ENCODE results near the gene SLC30A5.
"Not testable (repeated sequence)": the region's sequence is repeated elsewhere in the genome, so short reads cannot be mapped to it uniquely, and the experiment has no call there.

The SLC30A5 gene

DNA sequence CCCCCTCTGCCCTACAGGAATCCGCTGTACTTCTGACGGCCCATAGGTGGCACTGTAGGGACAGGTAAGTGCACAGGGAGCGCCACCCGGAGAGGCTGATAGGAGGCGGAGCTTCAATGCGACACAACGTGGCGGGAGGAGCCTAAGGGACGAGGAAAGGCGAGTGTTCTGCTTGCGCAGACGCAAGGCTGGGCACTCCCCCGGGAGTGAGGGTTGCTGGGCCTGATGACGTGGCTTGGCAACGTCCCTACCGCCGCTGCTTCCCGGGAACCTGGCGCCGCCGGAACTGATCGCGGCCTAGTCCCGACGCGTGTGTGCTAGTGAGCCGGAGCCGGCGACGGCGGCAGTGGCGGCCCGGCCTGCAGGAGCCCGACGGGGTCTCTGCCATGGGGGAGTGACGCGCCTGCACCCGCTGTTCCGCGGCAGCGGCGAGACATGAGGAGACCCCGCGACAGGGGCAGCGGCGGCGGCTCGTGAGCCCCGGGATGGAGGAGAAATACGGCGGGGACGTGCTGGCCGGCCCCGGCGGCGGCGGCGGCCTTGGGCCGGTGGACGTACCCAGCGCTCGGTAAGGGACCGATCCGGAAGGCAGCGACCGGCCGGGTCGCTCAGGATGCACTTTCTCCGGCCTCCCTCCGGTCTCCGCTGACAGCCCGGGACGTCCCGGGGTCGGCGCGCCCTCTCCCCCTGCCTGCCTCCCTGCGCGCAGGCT is at the start of gene SLC30A5:
Gene SLC30A5 (plus strand): TSS at position 244 of the 712 bp plus-strand sequence. CDS start 242 bp downstream, at position 486.
- peak; percentile 99 for DNase-seq

DNA sequence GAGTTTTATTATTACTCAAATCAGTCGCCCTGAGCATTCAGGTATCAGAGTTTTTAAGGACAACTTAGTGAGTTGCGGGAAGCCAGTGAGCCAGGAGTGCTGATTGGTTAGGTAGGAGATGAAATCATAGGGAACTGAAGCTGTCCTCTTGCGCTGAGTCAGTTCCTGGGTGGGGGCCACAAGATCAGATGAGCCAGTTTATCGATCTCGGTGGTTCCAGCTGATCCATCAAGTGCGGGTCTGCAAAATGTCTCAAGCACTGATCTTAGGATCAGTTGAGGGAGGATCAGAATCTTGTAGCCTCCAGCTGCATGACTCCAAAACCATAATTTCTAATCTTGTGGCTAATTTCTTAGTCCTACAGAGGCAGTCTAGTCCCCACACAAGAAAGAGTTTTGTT is 48.6 kb upstream of the SLC30A5 start:
- DNase-seq, result not testable (repeated sequence)

DNA sequence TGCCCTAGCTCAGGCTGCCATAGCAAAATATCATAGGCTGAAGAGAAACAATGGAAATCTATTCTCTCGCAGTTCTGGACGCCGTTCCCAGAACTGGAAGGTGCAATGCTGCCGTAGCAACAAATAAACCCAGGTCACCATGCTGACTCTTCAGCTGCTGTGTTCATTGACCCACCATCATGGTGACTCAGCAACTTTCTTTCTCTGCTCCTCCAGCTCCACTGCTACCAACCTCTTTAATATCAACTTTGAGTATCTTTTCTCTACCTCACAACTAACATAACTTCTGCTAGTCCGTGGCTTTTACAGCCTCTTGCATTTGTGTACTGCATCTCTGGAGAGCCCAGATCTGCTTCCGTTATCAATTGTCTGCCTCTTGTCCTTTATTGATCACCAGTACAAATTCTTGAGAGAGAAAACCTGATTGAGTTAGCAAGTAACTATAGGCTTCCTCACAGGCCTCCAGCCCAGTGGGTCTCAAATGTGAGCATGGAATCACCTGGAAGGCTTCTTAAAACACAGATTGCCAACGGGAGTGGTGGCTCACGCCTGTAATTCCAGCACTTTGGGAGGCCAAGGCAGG is 47.3 kb upstream of the SLC30A5 start:
- peak; percentile 21 for DNase-seq

DNA sequence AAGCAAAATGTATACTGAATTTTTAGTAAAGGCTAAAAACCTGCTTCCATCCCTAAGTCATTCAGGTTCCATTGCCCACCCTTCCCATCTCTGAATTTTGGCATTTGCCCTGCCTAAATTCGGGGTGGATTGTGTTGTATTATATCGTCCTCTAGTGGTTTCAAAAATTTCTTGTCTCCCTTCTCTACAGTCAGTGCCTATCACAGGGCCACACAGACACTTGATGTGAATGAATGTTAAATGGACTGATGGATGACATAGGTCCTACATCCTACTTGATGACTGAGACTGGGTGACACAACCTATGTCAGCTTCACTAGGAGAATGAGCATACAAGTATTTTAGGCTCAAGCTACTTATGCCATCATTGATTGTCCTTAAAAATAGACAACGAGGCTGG is 45.6 kb upstream of the SLC30A5 start:
- no peak for DNase-seq

DNA sequence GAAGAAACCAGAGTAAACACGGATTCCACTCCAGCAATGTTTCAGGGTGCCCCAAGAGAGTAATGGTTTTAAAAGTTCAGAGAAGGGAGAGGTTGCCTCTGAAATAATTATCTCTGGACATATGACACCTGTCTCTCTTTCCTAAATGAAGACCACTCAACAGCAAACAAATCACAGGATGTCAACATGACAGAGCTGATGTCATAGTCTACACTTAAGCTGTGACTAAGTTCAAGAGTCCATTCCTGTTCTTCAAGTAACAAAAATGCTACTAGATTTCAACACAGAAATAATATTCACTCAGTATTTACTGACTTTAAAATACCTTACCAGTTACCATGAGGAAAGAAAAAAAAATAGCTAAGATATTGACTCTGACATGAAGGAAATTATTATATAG is 44.7 kb upstream of the SLC30A5 start:
- peak; percentile 36 for DNase-seq

DNA sequence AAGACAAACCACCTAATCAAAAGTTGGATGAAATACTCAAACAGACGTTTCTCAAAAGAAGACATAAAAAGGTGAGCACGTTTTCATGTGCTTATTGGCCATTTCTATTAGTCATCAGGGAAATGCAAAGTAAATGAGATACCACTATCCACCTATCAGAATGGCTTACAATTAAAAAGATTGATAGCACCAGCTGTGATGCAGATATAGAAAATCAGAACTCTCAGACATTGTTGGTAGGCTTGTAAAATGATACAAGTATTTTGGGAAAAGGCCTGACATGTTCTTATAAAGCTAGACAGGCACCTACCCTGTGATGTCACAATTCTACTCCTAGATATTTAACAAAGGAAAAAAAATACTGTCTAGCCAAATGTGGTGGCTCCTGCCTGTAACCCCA is 44.0 kb upstream of the SLC30A5 start:
- DNase-seq, result no peak

DNA sequence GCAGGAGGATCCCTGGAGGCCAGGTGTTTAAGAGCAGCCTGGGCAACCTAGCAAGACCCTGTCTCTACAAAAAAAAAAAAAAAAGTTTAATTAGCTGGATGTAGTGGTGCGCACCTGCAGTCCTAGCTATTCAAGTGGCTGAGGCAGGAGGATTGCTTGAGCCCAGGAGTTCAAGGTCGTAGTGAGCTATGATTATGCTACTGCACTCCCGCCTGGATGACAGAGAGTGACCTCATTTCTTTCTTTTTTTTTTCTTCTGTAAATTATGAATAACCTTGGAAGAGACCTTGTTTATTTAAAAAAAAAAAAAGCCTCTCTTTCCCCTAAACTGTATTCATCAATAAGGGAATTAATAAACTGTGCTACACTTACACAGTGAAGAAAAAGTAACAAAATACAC is 43.6 kb upstream of the SLC30A5 start:
- DNase-seq, result no peak

DNA sequence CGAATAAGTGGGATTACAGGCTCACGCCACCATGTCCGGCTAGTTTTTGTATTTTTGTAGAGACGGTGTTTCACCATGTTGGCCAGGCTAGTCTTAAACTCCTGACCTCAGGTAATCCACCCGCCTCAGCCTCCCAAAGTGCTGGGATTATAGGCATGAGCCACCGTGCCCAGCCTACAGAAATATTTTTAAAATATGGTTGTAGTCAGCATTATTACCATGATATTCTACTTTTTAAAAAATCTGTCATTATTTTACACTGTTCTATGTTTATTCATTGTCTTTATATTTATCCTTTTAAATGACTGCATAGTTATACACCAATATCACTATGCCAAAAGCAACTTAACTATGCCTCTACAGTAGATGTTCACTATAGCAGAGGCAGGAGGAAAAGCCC is 41.6 kb upstream of the SLC30A5 start:
- DNase-seq, result no peak

DNA sequence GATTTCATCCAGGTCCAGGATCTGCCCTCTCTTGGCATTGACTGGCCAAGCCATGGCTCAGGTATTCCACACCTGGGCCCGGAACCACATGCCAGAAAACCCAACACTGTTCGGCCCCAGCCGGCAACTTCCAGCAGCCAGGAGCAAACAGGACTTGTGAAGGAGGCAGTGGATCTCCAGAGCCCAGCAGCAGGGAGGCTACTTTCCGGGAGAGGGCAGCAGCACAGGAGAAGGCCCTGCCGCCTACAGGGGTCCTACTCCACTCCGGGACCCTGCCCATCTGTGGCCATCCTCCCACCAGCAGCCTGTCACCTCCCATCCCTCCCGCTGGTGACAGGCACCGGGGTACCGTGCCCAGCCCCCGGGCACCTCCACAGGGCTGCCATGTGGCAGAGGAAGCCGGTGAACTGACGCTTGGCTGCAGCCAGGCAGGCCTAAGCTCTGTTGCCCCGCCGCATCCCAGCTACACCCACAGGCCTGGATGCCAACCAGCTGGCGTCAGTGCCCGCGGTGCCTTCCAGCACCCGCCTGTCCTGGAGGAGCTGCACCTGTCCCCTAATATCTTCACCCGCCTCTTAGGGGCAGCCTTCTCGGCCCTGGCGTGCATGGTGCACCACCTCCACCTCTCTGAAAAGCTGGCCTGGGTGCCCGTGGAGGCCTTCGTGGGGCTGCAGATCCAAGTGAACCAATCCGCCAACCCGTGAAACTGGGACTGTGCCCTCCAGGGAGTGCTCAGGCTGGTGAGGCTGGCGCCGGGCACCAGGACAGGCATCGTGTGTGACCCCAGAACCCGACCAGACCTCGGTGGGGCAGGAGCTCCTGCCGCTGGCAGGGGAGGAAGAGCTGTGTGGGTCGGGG is 18.9 kb upstream of the SLC30A5 start:
- no peak for DNase-seq

DNA sequence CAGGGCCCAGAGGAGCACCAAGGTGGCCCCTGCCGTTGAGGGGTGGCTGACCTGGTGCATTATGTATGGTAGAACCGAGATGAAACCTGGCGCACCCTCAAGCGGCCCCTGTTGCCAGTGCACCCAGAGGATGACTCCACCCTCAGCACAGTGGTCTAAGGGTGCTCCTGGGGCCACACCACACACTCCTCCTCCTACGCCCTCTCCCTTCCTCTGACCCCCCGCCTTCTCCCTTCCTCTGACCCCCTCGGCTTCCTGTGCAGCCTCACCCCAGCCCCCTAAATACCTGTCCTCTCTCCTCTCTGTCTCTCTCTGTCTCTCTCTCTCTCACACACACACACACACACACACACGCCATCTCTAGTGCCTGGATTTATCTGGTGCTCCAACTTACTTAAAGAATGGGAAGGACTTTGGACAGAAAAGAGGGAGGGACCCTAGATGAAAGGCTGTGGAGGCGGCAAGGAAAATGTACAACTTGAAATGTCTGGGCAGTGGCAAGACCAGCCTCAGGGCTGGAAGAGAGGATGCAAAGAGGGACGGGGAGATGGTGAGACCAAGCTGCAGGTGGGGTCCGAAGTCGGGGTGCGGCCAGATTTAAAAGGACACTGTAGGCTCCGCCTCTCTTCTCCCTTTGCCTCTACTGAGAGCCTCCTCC is 18.2 kb upstream of the SLC30A5 start:
- DNase-seq, result no peak

DNA sequence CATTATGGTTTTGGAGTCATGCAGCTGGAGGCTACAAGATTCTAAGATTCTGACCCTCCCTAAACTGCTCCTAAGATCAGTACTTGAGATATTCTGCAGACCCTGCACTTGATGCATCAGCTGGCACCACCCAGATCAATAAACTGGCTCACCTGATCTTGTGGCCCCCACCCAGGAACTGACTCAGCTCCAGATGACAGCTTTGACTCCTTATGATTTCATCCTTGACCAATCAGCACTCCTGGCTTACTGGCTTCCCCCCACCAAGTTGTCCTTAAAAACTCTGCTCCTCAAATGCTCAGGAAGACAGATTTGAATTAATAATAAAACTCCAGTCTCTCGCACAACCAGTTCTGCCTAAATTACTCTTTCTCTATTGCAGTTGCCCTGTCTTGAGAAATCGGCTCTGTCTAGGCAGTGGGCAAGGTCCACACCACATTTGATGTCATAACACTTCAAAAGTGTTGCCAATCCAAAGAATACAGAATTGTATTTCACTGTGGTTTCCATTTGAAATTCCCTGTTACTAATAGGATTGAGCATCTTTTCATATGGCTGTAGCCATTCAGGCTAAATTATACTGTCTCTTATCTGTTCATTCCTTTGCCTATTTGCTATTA is 14.8 kb upstream of the SLC30A5 start:
- DNase-seq, result no peak

DNA sequence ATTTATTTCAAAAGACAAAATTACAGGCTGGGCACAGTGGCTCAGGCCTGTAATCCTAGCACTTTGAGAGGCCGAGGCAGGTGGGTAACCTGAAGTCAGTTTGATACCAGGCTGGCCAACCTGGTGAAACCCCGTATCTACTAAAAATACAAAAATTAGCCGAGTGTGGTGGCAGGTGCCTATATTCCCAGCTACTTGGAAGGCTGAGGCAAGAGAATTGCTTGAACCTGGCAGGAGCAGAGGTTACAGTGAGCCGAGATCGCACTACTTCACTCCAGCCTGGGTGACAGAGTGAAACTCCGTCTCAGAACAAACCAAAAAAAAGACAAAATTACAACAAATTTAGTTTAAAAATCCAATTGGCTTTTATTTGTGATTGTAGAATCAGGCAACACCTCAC is 14.3 kb upstream of the SLC30A5 start:
- no peak for DNase-seq

DNA sequence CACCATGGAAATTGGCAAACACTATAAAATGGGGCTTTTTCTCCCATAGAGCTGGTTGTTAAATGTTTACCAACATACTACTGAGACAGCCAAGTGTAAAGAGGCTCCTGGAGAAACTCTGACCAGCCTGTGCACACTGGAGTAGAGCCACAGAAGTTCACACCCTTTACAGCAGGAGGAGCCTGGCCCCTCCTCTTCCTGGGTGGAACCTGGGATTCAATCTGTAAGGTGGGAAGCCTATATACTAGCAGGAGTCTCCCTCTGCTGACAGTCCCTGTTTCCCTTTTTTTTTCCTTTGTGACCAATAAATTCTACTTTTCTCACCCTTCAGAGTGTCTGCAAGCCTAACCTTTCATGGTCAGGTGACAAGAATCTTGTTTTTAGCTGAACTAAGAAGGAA is 10.4 kb upstream of the SLC30A5 start:
- peak; percentile 2 for DNase-seq

DNA sequence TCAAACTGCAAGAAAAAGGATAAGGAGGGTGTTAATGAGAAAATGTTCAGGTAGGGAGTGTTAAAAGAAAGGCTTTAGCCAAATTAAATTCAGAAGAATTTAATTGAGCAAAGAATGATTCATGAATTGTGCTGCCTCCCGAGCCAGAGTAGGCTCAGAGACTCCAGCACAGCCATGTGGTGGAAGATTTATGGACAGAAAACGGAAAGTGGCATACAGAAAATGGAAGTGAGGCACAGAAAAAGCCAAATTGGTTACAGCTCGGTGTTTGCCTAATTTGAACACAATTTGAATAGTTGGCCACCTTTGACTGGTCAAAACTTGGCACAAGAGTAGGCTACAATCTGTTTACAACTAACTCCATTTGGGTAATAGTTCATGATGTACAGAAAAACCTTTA is 9.6 kb upstream of the SLC30A5 start:
- no peak for DNase-seq

DNA sequence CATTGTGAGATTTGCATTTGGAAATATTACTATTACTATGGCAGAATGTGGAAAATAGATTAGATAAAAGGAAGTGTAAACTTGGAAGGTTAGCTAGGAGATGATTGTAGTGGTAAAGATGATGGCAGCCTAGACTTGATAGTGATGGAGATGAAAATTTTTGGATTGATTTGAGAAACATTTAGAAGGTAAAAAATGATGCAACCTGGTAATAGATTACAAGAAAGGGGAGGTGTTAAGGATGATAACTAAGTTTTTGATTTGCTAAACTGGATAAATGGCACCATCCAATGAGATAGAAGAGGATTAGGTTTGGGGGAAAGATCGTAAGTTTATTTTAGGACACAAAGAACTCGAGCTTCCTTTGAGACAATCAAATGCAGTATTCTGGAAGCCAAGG is 8.9 kb upstream of the SLC30A5 start:
- no peak for DNase-seq

DNA sequence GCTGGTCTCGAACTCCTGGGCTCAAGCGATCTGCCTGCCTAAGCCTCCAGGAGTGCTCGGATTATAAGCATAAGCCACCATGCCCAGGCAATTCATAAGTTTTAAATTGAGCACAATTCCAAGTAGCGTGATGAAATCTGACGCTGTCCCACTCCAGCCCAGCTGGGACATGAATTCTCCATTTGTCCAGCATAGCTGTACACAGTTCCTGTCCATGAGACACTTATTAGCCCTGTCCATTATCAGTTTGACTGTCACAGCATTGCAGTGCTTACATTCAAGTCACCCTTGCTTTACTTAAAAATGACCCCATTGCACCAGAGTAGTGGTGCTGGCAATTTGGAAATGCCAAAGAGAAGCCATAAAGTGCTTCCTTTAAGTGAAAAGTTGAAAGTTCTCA is 7.6 kb upstream of the SLC30A5 start:
- DNase-seq, result no peak

DNA sequence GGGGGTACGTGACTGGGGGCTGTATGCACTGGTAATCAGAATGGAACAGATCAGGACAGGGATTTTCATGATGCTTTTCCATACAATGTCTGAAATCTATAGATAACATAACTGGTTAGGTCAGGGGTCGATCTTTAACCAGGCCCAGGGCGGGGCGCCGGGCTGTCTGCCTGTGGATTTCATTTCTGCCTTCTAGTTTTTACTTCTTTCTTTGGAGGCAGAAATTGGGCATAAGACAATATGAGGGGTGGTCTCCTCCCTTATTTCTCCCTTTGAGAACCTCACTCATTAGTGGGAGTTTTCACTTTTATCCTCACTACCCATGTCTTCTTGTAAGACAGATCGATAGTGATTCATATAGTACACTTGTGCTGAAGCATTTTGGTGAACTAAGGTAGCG is 5.8 kb upstream of the SLC30A5 start:
- DNase-seq, result not testable (repeated sequence)

DNA sequence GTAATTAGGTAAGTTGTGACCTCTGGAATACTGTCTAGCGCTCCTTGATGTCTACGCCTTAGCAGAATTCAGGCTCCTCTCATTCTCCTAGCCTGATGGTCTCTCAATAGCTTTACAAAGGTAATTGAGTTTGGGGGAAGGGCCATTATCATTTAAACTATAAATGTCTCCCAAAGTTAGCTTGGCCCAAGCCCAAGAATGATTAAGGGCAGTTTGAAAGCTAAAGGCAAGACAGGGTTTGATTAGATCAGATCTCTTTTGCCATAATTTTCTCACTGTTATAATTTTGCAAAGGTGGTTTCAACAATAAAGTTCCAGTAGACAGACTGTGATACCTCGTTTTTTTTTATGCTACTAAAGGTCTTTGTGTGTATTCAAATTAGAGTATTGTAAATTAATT is 3.7 kb upstream of the SLC30A5 start:
- no peak for DNase-seq

DNA sequence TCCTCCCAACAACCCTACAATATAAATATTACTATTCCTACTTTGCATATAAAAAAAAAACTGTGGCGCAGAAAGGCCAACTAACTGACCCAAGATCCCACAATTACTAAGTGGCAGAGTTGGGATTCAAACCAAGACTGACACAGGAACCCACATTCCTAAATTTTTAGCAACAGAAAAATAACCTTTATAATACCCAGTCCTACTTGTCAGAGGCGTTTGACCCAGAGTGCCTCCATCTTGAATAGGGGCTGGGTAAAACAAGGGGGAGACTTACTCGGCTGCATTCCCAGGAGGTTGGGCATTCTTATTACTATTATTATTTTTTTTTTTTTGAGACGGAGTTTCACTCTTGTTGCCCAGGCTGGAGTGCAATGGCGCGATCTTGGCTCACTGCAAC is 2.0 kb upstream of the SLC30A5 start:
- DNase-seq, result no peak

DNA sequence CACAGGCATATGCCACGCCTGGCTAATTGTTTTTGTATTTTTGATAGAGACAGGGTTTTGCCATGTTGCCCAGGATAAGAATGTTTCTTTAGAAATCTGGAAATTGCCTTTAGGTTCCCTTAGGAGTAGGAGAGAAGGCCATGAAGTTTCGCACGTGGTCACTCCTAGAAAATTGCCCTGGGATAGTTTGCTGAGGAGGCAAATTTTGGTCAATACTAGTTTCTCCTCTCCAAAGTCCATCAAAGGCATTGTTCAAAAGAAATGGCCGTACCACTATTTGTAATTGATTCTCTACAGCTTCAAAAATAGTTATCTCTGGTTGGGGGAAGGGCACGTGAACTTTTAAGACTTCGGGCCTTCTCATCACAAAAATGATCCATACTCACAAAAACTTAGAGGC is 845 bp upstream of the SLC30A5 start:
- no peak for DNase-seq

DNA sequence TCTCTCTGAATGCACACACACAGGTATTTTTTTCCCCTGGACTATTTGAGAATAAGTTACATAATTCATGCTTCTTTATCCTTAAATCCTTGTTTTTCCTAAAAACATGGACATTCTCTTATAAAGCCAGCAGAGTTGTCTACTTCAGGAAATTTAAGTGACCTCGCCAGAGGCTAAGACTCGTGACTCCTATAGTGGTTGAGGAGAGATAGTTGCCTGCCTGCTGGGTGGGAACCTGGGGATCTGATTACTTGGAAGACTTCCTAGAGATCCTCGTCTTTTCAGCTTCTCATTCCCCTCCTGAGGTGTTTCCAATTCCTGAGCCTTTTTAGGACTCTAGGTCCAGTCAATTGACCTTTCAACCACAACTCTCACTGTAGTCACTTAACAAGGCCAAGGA is 5.5 kb downstream of the SLC30A5 start:
- DNase-seq, result no peak

DNA sequence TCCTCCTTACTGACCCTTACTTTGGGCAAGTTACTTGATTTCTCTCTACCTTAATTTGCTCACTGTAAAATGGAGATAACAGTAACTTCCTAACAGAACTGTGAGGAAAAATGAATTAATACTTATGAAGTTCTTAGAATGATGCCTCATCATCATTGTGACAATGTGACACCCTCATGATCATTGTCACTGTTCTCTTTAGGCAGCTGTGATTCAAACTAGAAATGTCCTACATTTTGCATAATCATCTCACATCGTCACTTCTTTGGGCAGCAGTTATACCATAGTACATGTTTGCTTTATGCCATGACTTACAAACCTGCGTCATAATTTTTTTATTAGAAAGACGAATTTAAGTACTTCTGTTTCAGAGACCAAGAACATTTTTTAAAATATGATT is 9.7 kb downstream of the SLC30A5 start:
- DNase-seq, result no peak

Data from NCI-H2029 (cell line).